Activated CD4-positive, alpha-beta T cell treated with anti-CD3 and anti-CD28 coated beads, Interleukin-2, amount 50 U/mL, for 48 hours (primary cell): Measurements from ENCODE around the gene ACOXL.
"Not testable (repeated sequence)": the region's sequence is repeated elsewhere in the genome, so short reads cannot be mapped to it uniquely, and the experiment has no call there.

ENCODE experiments used
- DNase-seq, 2 experiments: peaks; one replicate each; pipeline ENCODE4 v3.0.0-alpha.2; 2020

Gene ACOXL

DNA sequence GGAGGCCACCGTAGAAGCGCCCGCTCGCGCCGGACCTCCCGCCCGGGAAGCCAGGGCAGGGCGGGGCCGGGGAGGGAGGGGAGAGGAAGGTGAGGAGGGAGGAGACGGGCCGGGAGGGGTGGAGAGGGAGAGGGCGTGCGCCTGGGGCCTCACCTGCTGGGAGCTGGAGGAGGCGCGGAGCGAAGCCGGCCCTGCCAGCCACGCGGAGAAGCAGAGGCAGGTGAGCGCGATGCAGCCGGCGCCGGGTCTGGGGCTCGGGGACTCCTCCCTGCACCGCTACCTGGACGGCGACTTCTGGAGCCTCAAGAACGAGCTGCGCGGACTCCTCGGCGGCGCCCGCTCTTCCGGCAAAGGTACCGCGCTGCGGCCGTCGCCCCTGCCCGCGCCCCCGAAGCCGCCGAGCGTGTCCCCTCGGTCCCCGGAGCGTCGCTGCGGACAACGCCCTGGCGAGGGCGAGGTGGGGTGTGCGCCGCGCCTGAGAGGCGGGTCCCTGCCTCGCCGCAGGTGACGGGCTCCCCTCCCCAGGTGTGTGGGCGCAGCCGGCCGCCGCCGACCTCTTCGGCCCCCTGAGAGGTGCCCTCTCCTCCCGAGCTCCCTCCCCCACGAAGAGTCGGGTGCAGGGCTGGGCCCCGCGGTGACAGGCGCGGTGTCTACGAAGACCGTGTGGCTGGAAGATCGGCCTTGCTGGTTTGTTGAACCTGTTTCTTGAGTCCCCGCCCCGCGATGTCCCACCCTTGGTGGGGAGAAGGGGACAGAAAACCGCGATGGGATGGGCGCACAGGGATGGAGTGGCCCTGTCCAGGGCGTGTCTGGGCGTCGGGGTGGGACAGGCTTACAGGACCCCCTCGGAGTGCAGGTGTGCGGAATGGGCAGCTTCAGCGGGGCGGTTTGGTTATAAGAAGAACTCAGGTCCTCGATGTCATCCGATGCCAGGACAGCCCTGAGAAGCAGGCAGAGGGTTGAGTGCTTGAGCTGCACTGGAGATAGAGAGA lies at the start of gene ACOXL:
Gene ACOXL, plus strand, starts transcription at position 152 of the 992 bp plus-strand sequence. CDS start 35,817 bp downstream, outside the sequence.
- DNase-seq, result no peak

DNA sequence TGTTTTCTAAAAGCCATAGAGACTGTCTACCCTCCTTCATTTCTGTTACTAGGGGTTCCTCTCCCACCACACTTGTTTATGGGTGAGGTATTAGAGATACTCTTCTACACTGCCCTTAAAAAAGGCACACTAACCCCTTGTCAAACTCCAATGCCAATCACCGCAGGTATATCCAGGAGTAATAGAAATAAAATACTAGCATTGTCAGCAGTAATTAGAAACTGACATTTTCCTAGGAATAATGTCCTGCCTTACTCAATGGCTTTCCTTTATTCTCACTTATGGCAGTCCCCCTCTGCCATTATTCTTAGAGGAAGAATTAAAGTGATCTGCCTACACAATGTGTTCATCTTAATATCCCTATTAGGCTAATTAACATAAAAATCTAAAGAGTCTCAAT lies 49.5 kb upstream of the ACOXL start:
- no peak for DNase-seq

DNA sequence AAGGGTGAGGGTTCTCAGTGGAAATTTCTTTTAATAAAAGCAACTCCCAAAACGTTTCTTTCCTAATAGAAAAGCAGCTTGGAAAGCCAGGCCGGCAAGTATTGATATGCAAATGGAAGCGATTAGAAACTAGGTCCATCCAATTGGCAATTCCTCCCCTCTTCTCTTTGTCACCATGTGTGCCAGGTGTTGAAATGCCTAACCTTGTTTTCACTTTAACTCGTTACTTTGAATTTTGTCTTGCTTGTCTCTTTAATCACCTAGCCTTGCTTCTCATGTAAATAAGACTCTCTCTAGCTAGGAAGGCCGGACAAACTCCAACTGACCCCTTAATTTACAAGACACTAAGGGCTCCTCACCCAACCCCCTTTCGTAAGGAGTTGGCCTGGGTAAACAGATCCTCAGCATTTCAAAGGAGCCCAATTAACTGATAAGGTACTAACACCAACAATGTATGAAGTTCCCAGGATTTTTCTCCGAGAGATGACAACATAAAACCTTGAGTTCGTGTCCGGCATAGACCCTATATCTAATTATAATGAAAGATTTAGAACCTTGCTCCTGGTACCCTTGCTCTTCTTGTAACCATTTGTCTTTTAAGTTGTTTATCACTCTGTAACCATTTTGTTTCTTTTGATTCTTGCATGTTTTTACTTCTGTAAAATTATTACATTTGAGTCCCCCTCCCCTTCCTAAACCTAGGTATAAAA lies 44.4 kb upstream of the ACOXL start:
- not testable (repeated sequence) for DNase-seq

DNA sequence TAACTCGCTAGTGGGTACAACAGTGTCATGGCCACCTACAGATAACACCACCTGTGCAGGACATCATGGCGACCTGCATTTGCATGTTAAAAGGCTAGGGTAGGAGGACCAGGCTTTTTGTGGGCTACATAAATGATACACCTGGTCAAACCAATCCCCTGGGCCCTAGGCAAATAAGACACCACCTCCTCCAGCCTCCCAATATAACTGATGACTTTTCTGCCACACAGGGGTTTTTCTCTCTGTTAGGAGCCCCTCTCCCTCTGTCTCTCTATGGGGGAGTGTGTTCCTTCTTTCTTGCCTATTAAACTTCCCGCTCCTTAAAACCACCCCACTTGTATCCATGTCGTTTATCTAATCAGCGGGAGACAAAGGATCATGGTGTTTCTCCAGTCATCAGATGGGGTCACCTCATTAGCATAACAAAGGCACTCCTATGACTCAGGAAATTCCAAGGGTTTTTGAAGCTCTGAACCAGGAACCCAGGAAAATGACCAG lies 43.7 kb upstream of the ACOXL start:
- no peak for DNase-seq

DNA sequence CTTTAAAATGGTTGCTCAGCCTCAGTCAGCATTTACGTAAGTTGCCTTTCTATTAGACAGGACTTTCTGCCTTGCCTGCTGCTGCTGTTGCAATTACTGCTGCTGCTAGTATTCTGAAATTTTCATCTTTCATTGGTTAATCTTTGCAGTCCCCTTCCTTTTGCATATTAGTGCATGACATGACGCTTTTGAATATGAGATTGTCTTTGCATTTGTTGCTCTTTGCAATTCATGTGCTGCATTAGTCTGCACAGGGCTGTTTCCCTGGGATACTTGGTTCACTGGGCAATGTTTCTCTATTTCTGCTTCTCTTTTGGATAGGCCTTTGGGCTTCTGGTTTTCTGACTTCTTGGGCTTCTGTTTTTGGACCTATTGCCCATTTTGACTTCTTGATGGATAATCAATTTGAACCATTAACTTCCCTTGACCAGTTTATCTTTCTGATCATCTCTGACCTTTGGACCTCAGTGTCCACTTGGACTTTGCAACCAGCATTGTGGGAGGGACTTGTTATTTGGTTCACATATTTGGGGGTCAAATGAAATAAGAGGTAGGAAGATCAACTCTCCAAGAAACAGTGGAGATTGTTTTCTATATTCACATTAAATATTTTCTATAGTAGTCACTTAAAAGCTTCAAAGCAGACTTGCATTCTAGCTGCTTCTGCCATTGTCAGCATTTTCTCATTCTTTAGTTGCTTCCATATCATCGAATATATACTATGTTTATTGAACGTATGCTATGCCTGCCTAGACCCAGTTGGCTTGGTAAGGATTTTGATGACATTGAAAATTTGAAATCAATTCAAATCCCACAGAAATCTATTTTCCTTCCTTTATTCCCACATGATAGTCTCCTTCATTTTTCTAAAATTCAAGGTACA lies 42.0 kb upstream of the ACOXL start:
- no peak for DNase-seq

DNA sequence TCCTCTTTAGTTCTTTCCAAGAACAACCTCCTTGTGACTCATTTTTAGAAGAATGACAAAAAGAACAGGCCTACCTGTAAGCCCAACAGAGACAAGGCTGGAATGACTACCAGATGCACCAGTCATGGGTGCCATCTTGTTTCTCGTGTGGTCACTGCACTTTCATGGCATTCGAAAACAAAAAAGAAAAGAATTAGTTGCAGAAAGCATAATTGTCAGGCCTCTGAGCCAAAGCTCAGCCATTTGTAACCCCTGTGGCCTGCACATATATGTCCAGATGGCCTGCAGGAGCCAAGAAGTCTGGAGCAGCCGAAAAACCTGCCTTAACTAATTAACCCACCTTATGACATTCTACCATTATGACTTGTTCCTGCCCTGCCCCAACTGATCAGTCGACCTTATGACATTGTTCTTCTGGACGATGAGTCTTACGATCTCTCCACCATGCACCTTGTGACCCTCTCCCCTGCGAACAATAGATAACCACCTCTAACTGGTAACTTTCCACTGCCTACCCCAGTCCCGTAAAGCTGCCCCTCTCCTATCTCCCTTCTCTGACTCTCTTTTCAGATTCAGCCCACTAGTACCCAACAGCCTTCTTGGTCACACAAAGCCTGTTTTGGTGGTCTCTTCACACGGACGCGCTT lies 40.6 kb upstream of the ACOXL start:
- no peak for DNase-seq

DNA sequence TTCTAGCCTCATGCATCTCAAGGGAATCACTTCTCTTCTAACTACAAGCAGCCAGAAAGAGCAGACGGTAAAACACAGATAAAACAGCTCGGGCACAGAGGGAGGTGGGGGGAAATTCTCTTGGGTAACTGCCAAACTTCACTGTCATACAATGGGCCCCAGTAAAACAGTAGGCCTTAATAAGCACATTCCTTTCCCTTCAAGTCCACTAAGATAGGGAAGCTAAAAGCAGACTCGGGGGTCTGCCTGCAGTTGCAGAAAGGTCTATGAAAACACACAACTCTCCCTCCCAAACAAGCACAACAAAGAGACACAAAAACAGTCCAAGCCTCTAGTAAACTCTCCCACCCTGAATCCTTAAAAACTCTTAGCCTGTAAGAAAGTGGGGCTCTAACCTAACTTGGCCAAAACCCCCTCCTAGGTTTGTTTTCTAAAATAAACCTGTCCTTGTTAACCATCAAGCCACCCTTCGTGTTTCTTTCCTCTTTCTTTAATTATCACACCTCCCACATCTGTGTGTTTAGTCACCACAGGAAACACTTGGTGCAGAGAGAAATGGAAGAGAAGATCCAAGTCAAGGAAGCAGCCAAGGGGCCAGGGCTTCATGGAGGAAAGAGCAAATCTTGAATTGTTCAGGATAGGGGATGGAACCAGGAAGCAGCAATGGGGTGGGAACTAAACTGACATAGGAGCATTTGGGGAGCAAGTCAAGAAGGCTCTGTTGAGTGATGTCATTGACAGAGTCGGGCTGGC lies 37.1 kb upstream of the ACOXL start:
- DNase-seq, result not testable (repeated sequence)

DNA sequence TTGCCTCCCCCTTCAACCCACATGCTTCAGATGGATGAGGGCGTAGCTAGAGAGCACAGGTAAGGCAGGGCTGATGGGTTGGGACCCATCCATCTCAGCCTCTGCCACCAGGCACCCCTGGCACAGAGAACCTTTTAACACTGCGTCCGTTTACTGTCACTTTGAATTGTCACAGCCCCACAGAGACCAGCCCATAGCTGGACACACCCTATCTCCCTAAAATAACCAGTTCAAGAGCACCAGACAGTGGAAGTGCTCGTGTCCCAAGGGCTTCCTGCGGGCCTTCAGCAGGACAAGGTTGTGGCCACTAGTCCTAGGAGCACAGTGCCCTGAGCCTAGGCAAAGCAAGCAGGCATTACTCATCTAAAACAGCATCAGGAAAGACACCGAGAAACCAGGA lies 34.1 kb upstream of the ACOXL start:
- not testable (repeated sequence) for DNase-seq

DNA sequence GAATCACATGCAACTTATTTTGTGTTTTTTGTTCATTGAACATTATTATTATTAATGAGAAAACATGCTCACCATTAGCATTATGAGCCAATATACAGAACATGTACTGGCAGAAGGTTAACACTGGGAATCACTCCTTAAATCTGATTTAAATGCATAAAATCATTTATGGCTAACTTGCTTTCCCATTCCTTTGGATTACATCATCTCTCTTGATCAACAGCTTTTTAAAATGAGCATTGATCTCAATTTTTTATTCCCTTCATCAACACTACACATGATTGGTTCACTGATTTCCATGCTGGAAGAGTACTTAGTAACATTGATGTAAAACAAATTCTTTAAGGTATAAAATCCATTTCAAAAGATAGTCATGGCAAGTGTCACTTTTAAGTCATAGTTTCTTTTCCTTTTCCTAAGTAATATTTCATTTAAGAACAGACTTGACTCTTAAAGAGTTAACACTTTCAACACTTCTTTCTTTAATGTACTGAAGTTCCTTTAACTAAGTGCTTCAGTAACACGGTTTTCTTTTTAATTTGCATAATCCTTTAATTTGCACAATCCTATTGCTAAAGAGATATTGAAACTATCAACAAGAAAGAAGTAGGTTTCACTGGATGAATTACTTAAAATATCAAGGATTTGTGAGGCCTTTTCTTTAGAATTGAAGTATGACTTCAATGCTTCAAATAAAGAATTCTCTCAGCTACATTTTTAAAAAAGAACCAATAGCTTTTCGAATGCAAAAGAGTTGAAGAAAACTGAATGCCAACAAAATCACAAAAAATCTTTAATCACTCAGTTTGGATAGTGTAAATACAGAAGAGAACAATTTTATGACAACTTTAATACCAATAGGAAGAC lies 29.6 kb upstream of the ACOXL start:
- no peak for DNase-seq

DNA sequence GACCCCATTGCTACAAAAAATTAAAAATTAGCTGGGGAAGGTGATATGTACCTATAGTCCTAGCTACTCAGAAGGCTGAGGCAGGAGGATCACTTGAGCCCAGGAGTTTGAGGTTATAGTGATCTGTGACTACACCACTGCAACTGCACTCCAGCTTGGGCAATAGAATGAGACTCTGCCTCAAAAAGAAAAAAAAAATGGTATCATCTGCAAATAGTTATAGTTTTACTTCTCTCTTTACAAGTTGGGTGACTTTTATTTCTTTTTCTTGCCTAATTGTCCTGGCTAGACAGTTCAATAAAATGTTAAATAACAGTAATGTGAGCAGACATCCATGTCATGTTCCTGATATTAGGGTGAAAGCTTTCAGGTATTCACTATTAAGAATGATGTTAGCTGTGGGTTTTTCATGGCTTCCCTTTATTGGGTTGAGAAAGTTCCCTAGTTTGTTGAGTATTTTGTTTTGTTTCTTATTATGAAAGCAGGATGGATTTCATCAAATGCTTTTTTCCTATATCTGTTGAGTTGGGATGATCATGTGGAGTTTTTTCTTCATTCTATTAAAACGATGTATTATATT lies 24.9 kb upstream of the ACOXL start:
- DNase-seq, result no peak

DNA sequence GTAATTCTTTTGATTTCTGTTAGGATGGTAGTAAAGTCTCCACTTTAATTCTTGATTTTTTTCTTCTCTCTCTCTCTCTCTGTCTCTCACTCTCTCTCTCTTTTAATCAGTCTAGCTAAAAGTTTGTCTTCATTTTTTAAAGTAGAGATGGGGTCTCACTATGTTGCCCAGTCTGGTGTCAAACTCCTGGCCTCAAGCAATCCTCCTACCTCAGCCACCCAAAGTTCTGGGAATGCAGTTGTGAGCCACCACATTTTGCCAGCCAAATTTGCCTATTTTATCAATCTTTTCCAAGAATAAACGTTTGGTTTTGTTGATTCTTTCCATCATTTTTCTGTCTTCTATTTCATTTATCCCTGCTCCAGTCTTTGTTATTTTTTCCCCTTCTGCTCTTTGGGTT lies 23.9 kb upstream of the ACOXL start:
- no peak for DNase-seq

DNA sequence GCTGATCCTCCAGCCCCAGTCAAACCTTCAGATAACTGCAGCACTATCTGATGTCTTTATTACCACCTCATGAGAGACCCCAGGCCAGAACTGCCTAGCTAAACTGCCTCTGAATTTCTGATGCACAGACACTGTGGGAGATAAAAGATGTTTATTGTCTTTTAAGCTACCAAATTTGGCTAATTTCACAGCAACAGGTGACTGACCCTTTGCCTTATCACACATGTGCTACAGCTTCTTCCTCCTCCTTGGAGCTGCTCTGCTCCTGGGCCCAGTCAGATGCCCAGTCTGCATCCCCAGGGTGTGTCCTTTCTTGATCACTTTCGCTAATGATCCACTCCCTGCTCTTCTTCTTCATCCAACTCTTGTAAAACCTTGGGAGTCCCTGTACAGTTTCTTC lies 19.6 kb upstream of the ACOXL start:
- DNase-seq, result no peak

DNA sequence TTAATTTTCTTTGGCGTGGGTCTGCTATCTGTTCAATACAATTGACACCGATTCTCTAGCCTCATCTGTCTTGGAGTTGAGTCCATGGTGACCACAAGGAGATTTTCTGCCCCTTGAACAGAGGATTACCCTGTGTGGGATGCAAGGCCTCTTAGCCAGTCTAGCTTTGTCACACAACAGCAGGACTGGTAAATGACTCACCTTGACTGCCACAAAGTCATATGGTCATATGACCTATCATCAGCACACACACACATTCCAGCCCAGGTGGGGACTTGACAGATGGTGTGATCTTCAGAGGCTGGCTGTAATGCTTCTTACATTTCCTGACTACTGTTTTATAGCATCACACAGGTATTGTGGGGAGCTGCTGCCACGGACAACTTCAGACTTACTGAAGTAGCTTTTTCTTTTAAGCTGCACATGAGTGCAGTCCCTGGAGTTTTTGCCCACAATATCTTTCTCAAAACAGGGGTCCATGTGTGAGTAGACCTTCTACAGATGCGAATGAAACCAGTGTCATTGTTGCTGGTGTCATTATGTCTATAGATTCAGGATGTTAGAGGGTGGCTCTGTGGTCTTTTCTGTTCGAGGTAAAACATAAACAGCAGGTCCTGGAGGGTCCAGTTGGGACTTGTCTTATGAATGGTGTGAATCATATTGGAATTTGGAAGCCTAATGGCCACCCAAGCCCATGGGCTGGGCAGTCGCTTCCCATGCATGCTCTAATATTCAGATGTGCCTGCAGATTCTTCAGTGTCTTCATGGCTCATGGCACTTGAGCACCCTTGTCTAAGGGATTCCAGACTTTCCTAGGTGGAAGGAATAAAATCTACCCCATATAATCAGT lies 18.6 kb upstream of the ACOXL start:
- DNase-seq, result no peak

DNA sequence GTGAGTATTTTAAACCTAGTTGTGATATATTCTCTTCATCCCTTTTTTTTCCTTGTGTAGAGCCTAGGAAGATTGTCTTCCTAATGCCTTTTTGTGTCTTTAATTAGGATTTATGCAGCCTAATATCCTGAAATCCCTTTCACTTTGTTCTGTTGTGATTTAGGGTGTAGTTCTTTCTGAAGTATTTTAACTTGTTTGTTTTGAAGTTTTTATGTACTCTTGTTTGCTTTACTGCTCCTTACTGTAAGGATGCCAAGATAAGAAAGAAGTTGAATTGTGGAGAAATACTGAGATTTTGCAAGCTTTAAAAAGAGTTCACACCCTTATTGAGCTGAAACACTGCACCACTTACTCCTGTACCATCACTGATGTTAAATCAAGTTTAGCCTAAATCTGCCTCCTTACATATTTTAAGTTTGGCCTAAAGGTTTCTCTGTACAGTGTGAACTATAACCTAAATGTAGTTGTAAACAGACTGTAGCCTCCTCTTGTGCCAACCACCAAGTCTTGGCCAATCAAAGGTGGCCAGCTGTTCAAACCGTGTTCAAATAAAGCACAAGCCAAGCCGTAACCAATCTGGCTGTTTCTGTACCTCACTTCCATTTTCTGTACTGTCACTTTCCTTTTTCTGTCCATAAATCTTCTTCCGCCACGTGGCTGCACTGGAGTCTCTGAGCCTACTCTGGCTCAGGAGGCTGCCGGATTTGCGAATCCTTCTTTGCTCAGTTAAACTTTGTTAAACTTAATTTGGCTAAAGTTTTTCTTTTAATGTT lies 17.7 kb upstream of the ACOXL start:
- DNase-seq, result no peak

DNA sequence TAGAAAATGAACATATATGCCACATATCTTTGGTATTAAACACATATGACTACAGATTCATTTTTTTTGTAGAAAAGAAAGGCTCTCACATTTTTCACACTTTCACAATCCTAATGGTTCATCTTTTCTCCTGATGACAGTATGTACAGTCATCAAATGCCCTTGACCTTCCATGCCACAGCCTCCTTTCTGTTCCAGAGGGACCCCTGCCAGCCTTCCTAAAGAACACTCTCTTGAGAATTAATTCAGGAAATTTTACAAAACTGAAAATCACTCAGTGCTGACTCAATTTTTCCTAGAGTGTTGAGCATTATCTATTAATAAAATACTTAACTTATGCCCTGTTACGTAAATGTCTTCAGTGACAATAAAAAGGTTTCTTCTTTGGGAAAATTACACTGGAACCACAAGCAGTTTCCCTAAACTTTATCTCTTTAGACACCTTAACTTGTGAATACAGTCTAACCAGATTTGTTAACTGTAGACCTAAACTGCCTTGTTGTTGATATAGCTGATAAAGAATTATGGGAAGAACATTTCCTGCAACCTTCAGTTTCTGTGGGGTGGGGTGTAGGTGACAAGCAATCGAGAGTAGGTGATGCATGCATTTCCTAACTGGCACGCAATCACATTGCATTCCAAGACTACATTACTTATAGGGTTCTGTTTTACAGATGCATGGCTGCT lies 15.3 kb upstream of the ACOXL start:
- DNase-seq, result no peak

DNA sequence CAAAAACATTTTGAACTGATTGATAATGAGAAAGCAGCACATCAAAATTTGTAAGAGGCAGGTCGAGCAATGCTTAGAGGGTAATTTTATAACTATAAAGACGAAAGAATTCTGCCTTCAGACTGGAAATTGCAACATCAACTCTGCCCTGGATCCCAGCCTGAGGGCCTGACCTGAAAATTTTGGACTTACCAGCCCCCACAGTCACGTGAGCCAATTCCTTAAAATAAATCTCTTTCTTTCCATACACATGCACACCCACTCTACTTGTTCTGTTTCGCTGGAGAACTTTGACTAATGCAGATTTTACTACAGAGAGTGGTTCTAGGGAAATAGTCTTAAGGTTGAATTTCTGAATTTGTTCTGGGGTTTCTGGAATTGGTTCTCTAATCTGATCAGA lies 14.6 kb upstream of the ACOXL start:
- no peak for DNase-seq

DNA sequence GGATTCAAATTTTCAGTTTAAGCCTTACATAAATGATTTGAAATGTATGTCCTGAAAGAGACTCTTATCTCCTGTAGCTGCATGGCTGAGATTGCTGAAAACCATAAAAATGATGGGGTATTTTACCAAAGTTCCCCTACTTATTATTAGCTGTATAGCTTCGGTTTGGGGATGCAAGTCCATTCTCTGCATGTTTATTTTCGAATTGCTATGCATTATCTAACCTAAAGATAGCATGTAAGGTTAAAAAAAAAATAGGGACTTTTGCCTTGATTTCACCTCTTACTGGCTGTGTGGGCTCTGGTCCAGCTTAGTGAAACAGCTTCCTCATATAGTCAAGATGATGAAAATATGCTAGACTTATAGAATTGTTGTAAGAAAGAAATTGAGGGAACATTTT lies 14.0 kb upstream of the ACOXL start:
- no peak for DNase-seq

DNA sequence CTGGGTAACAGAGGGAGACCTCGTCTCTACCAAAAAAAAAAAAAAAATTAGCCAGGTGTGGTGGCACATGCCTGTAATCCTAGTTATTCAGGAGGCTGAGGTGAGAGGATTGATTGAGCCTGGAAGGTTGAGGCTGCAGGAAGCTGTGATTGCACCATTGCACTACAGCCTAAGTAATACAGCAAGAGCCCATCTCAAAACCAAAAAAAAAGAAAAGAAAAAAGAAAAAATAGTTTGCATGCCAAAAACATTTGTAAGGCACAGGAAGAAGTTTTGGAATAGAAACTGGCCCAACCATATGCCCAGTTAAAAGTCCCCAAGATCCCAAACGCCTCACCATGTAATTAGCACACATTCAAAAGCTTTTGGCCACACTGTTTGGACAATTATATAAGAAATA lies 13.4 kb upstream of the ACOXL start:
- DNase-seq, result no peak
